Neural crest cell (in vitro differentiated cells): ENCODE results near the gene CRISPLD2. TPM values are rescaled to one million over a fixed set of nuclear protein-coding genes. Genes with fewer than 3 reads are reported as not detected.

Source experiments
- DNase-seq: peaks from one replicate; pipeline ENCODE4 v3.0.0; 2021; ENCODE audit warnings: low read depth, mixed read lengths, low spot score
- H3K27ac Mint-ChIP-seq: one replicate; pipeline ENCODE4 v1.8.0; 2021; ENCODE audit warnings: mild to moderate bottlenecking, mixed read lengths; ENCODE audit not compliant: unreplicated experiment
- H3K27me3 Mint-ChIP-seq: 2 replicates; pipeline ENCODE4 v1.8.0; 2021; ENCODE audit warnings: low read depth, mild to moderate bottlenecking, mixed read lengths
- H3K36me3 Mint-ChIP-seq: 2 replicates; pipeline ENCODE4 v1.8.0; 2021; ENCODE audit warnings: low read depth, mild to moderate bottlenecking, mixed read lengths
- H3K4me1 Mint-ChIP-seq: 2 replicates; pipeline ENCODE4 v1.8.0; 2021; ENCODE audit warnings: mixed read lengths
- H3K4me3 Mint-ChIP-seq: one replicate; pipeline ENCODE4 v1.8.0; 2021; ENCODE audit warnings: mild to moderate bottlenecking, mixed read lengths
- H3K9me3 Mint-ChIP-seq: 2 replicates; pipeline ENCODE4 v1.8.0; 2021; ENCODE audit warnings: mixed read lengths
- CTCF ChIP-seq: fragments of 200-600 bp; sonication (generic); conservative IDR thresholded peaks from 2 replicates; pipeline ENCODE4 v1.5.0; 2021; ENCODE audit warnings: antibody characterized with exemption, mild to moderate bottlenecking
- total RNA-seq: library from RNA; stranded (reverse); gene quantifications from 2 replicates; pipeline ENCODE4 v1.2.1, GENCODE V29; 2021

Gene CRISPLD2
- total RNA-seq, 1 donor from 2014 or later, result 0.61 TPM

- Mint-ChIP-seq H3K36me3 (no peaks in the 10 kb centered on the region), H3K27me3 (no peaks in the 10 kb centered on the region), H3K4me1 (peaks cover 13% of the 10 kb centered on the region), H3K4me3 (no peak overlapping the region), H3K9me3 (no peaks in the 10 kb centered on the region), H3K27ac (no peak overlapping the region)
- no peak for DNase-seq
- no peak for TF ChIP-seq CTCF
These were observed 91.9 kb downstream of the CRISPLD2 start for GRCh38 chr16:84911486-84912216.

GRCh38 chr16:84913315-84913714 lies 93.5 kb downstream of the CRISPLD2 start:
- H3K9me3 Mint-ChIP-seq, result no peaks in the 10 kb centered on the region
- H3K4me1 Mint-ChIP-seq, result peaks cover 29% of the 10 kb centered on the region
- no peak overlapping the region for H3K4me3 Mint-ChIP-seq
- H3K27me3 Mint-ChIP-seq, result no peaks in the 10 kb centered on the region
- H3K27ac Mint-ChIP-seq, result no peak overlapping the region
- TF ChIP-seq CTCF, result no peak
- DNase-seq, result no peak
- no peaks in the 10 kb centered on the region for H3K36me3 Mint-ChIP-seq

- Mint-ChIP-seq H3K4me3 (no peak overlapping the region), H3K27ac (no peak overlapping the region), H3K36me3 (no peaks in the 10 kb centered on the region), H3K9me3 (no peaks in the 10 kb centered on the region), H3K27me3 (no peaks in the 10 kb centered on the region), H3K4me1 (peaks cover 39% of the 10 kb centered on the region)
- DNase-seq, result no peak
- no peak for TF ChIP-seq CTCF
These were observed 94.5 kb downstream of the CRISPLD2 start for GRCh38 chr16:84914273-84914672.

- Mint-ChIP-seq H3K9me3 (no peaks in the 10 kb centered on the region), H3K27me3 (no peaks in the 10 kb centered on the region)
- no peak for DNase-seq
These were observed 96.4 kb downstream of the CRISPLD2 start for GRCh38 chr16:84916178-84916577.

GRCh38 chr16:84916850-84917249 lies 97.1 kb downstream of the CRISPLD2 start:
- TF ChIP-seq CTCF, result no peak
- no peaks in the 10 kb centered on the region for H3K9me3 Mint-ChIP-seq
- H3K4me1 Mint-ChIP-seq, result peaks cover 42% of the 10 kb centered on the region
- DNase-seq, result peak; percentile 36
- H3K27ac Mint-ChIP-seq, result no peak overlapping the region
- no peaks in the 10 kb centered on the region for H3K27me3 Mint-ChIP-seq
- H3K4me3 Mint-ChIP-seq, result no peak overlapping the region
- H3K36me3 Mint-ChIP-seq, result no peaks in the 10 kb centered on the region

More at GRCh38 chr16:84916178-84916577, 96.4 kb downstream of the CRISPLD2 start:
- H3K4me1 Mint-ChIP-seq, result peaks cover 47% of the 10 kb centered on the region
- no peak overlapping the region for H3K27ac Mint-ChIP-seq
- TF ChIP-seq CTCF, result no peak
- H3K4me3 Mint-ChIP-seq, result no peak overlapping the region
- H3K36me3 Mint-ChIP-seq, result no peaks in the 10 kb centered on the region
